ENCODE measurements around the gene PPOX.
A peak's percentile ranks its signal among the peaks of the same experiment; 100 is the strongest.

PPOX gene

DNA sequence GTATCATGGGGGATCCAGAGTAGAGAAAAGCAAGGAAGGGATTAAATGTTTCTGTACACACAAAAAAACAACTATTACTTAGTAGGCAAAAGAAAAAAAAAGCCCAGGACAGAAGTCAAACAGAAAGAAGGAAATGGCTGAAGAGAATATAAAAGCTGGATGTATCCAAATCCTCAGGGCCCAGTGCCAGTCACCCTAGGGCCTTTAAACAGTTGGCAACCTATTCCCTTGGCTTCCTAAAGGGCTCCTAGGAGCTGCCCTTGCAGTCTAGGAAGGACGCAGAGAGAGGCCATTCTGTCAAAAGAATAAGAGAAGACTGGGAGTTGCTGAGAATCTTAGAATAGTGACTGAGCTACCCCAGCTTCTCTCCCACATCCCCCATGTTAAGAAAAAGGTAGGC, 6.1 kb downstream of the PPOX start:
- Histone ChIP-seq H3K9ac (ENCODE audit: low read length) (peak overlapping the region; percentile 57), H3K4me3 (ENCODE audit: insufficient read depth in 1 of 2, low read depth in 1 of 2, low read length in 2 of 2) (no peak overlapping the region), H3K27ac (ENCODE audit: low read length, poor library complexity, severe bottlenecking) (no peak overlapping the region), H3K23ac (ENCODE audit: low read length in 2 of 2) (no peak overlapping the region), H3K18ac (ENCODE audit: low read depth in 1 of 2, low read length in 2 of 2) (no peak overlapping the region), H2BK5ac (ENCODE audit: low read depth, low read length, poor library complexity, severe bottlenecking) (no peak overlapping the region), H4K8ac (ENCODE audit: low read length) (no peak overlapping the region), H2BK12ac (ENCODE audit: low read length in 2 of 2) (no peak overlapping the region), H3K27me3 (ENCODE audit: control insufficient read depth in 1 of 2, insufficient read depth in 1 of 2, low read length in 2 of 2) (no peaks in the 10 kb centered on the region), H3K4me2 (ENCODE audit: low read length, poor library complexity, severe bottlenecking) (no peak overlapping the region), H3K36me3 (ENCODE audit: control insufficient read depth in 1 of 2, insufficient read depth in 2 of 2, low read depth in 1 of 2, low read length in 2 of 2) (peaks cover 65 to 67% of the 10 kb centered on the region in 2 experiments), H2AK5ac (ENCODE audit: low read length, severe bottlenecking) (no peak overlapping the region), H3K79me1 (replicated peaks; ENCODE audit: low read length, poor library complexity, severe bottlenecking) (peaks cover 51% of the 10 kb centered on the region), H3K4me1 (ENCODE audit: control insufficient read depth, insufficient read depth, low read depth, low read length) (peaks cover 19% of the 10 kb centered on the region), H2AFZ (ENCODE audit: low read depth, low read length) (no peak overlapping the region), H4K91ac (ENCODE audit: low read length) (no peak overlapping the region), H3K14ac (ENCODE audit: low read length in 2 of 2) (no peak overlapping the region), H2BK15ac (ENCODE audit: low read depth, poor library complexity, severe bottlenecking) (no peak overlapping the region), H3K4ac (ENCODE audit: low read depth in 1 of 2, low read length in 2 of 2) (no peak overlapping the region), H2BK120ac (ENCODE audit: low read depth, low read length) (no peak overlapping the region), H3K9me3 (ENCODE audit: control insufficient read depth, low read length) (no peaks in the 10 kb centered on the region)
- DNase-seq = no peak
- 89% methylated on average over 1 of the region's 1 CpG for WGBS

DNA sequence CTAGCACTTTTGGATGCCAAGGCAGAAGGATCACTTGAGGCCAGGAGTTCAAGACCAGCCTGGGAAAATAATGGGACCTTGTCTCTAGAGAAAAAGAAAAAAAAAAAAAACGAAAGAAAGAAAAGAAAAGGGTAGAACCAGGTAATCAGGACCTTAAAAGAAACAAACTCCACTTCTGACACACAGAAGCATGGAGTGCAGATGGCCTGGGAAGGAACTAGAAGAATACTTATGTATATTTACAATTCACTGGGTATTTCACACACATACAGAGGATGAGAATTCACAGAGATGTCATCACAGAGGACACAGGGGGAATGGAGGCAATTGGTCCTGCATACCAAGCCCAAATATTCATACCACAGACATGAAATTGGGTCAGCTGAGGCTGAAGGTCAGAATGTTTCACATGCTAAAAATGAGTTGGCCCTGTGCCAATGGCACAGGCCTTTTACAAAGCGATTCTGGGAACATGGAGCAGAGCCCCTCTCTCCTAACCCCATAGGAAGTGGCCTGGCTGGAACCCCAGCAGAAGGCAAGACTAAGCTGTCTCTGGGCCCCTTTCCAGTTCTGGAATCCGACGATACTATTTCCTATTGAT, 6.7 kb downstream of the PPOX start:
- WGBS = 40% methylated on average over 3 of the region's 4 CpGs
- Histone ChIP-seq H2BK15ac (ENCODE audit: low read depth, poor library complexity, severe bottlenecking) (no peak overlapping the region), H2BK5ac (ENCODE audit: low read depth, low read length, poor library complexity, severe bottlenecking) (no peak overlapping the region), H3K27me3 (ENCODE audit: control insufficient read depth in 1 of 2, insufficient read depth in 1 of 2, low read length in 2 of 2) (no peaks in the 10 kb centered on the region), H4K8ac (ENCODE audit: low read length) (no peak overlapping the region), H3K4me2 (ENCODE audit: low read length, poor library complexity, severe bottlenecking) (no peak overlapping the region), H3K4me3 (ENCODE audit: insufficient read depth in 1 of 2, low read depth in 1 of 2, low read length in 2 of 2) (no peak overlapping the region), H3K79me1 (replicated peaks; ENCODE audit: low read length, poor library complexity, severe bottlenecking) (peaks cover 49% of the 10 kb centered on the region), H4K91ac (ENCODE audit: low read length) (no peak overlapping the region), H3K36me3 (ENCODE audit: control insufficient read depth in 1 of 2, insufficient read depth in 2 of 2, low read depth in 1 of 2, low read length in 2 of 2) (peaks cover 65% of the 10 kb centered on the region in 2 experiments), H3K27ac (ENCODE audit: low read length, poor library complexity, severe bottlenecking) (no peak overlapping the region), H3K9ac (ENCODE audit: low read length) (peak overlapping the region; percentile 57), H3K23ac (ENCODE audit: low read length in 2 of 2) (no peak overlapping the region), H2AFZ (ENCODE audit: low read depth, low read length) (no peak overlapping the region), H3K9me3 (ENCODE audit: control insufficient read depth, low read length) (no peaks in the 10 kb centered on the region), H3K14ac (ENCODE audit: low read length in 2 of 2) (no peak overlapping the region), H2AK5ac (ENCODE audit: low read length, severe bottlenecking) (no peak overlapping the region), H2BK12ac (ENCODE audit: low read length in 2 of 2) (no peak overlapping the region), H3K18ac (ENCODE audit: low read depth in 1 of 2, low read length in 2 of 2) (no peak overlapping the region), H3K4ac (ENCODE audit: low read depth in 1 of 2, low read length in 2 of 2) (no peak overlapping the region), H2BK120ac (ENCODE audit: low read depth, low read length) (no peak overlapping the region), H3K4me1 (ENCODE audit: control insufficient read depth, insufficient read depth, low read depth, low read length) (peaks cover 20% of the 10 kb centered on the region)
- peak; percentile 70 for DNase-seq

DNA sequence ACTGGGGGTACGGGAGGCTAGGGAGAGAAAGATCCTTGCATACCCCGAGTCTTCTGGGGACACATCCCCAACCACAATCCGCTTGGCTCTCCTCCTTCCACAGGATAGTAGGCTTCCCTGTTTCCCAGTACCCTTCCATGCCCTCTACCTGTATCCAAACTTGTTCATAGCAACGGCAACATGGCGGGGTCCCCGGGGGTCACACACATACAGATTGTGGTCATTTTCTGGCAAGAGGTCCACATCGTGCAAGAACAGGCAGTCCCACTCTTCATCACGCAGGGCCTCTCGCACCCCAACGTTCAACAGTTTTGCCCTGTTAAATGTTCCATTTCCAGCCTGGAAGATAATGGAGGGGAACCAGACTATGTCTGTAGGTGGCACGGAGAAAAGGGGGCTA, 7.5 kb downstream of the PPOX start:
- Histone ChIP-seq H3K79me1 (replicated peaks; ENCODE audit: low read length, poor library complexity, severe bottlenecking) (peaks cover 44% of the 10 kb centered on the region), H3K27me3 (ENCODE audit: control insufficient read depth in 1 of 2, insufficient read depth in 1 of 2, low read length in 2 of 2) (no peaks in the 10 kb centered on the region), H3K9ac (ENCODE audit: low read length) (peak overlapping the region; percentile 44)

DNA sequence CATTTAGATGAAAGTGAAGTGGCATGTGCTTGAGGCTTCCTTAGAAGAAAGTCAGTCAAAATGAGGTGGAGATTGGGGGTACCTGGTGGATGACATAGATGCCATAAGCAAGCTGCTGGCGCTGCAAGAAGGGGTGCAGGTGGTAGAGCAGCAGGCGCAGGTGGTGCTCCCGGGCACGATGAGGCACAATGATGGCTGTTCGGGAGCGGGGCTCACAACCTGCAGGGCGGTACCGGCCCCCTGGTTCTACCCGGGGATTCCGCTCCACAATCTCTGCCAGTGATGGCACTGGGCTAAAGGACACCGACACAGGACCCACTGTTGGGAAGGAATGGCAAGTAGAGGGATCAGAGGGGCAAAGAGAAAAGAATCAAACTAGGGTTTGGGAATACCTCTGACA, 8.7 kb downstream of the PPOX start:
- Histone ChIP-seq H2AFZ (ENCODE audit: low read depth, low read length) (no peak overlapping the region), H3K4me2 (ENCODE audit: low read length, poor library complexity, severe bottlenecking) (no peak overlapping the region), H4K8ac (ENCODE audit: low read length) (no peak overlapping the region), H2BK120ac (ENCODE audit: low read depth, low read length) (no peak overlapping the region), H3K27ac (ENCODE audit: low read length, poor library complexity, severe bottlenecking) (no peak overlapping the region), H2AK5ac (ENCODE audit: low read length, severe bottlenecking) (no peak overlapping the region), H3K36me3 (ENCODE audit: control insufficient read depth in 1 of 2, insufficient read depth in 2 of 2, low read depth in 1 of 2, low read length in 2 of 2) (peaks cover 50% of the 10 kb centered on the region in 2 experiments), H3K23ac (ENCODE audit: low read length in 2 of 2) (no peak overlapping the region), H3K9ac (ENCODE audit: low read length) (no peak overlapping the region), H2BK12ac (ENCODE audit: low read length in 2 of 2) (no peak overlapping the region), H3K27me3 (ENCODE audit: control insufficient read depth in 1 of 2, insufficient read depth in 1 of 2, low read length in 2 of 2) (no peaks in the 10 kb centered on the region), H3K79me1 (replicated peaks; ENCODE audit: low read length, poor library complexity, severe bottlenecking) (peaks cover 37% of the 10 kb centered on the region), H3K18ac (ENCODE audit: low read depth in 1 of 2, low read length in 2 of 2) (no peak overlapping the region), H3K14ac (ENCODE audit: low read length in 2 of 2) (no peak overlapping the region), H3K4ac (ENCODE audit: low read depth in 1 of 2, low read length in 2 of 2) (no peak overlapping the region), H3K4me3 (ENCODE audit: insufficient read depth in 1 of 2, low read depth in 1 of 2, low read length in 2 of 2) (no peak overlapping the region), H2BK15ac (ENCODE audit: low read depth, poor library complexity, severe bottlenecking) (no peak overlapping the region), H4K91ac (ENCODE audit: low read length) (no peak overlapping the region), H3K4me1 (ENCODE audit: control insufficient read depth, insufficient read depth, low read depth, low read length) (peaks cover 19% of the 10 kb centered on the region), H3K9me3 (ENCODE audit: control insufficient read depth, low read length) (no peaks in the 10 kb centered on the region), H2BK5ac (ENCODE audit: low read depth, low read length, poor library complexity, severe bottlenecking) (no peak overlapping the region)
- 98% methylated on average over 11 of the region's 11 CpGs for WGBS
- DNase-seq = no peak

More for the DNA sequence above, 7.5 kb downstream of the PPOX start:
- no peak overlapping the region for H3K23ac ChIP-seq (ENCODE audit: low read length in 2 of 2)
- H3K27ac ChIP-seq (ENCODE audit: low read length, poor library complexity, severe bottlenecking) = no peak overlapping the region
- no peak overlapping the region for H3K14ac ChIP-seq (ENCODE audit: low read length in 2 of 2)
- no peak overlapping the region for H2AFZ ChIP-seq (ENCODE audit: low read depth, low read length)
- no peak overlapping the region for H2BK15ac ChIP-seq (ENCODE audit: low read depth, poor library complexity, severe bottlenecking)
- H4K8ac ChIP-seq (ENCODE audit: low read length) = no peak overlapping the region
- WGBS = 99% methylated on average over 11 of the region's 11 CpGs
- peaks cover 61 to 62% of the 10 kb centered on the region in 2 experiments for H3K36me3 ChIP-seq (ENCODE audit: control insufficient read depth in 1 of 2, insufficient read depth in 2 of 2, low read depth in 1 of 2, low read length in 2 of 2)
- no peak overlapping the region for H4K91ac ChIP-seq (ENCODE audit: low read length)
- H3K4me1 ChIP-seq (ENCODE audit: control insufficient read depth, insufficient read depth, low read depth, low read length) = peaks cover 19% of the 10 kb centered on the region
- no peaks in the 10 kb centered on the region for H3K9me3 ChIP-seq (ENCODE audit: control insufficient read depth, low read length)
- H2BK5ac ChIP-seq (ENCODE audit: low read depth, low read length, poor library complexity, severe bottlenecking) = no peak overlapping the region
- no peak overlapping the region for H2BK12ac ChIP-seq (ENCODE audit: low read length in 2 of 2)
- H3K18ac ChIP-seq (ENCODE audit: low read depth in 1 of 2, low read length in 2 of 2) = no peak overlapping the region
- no peak overlapping the region for H2AK5ac ChIP-seq (ENCODE audit: low read length, severe bottlenecking)
- no peak overlapping the region for H3K4me2 ChIP-seq (ENCODE audit: low read length, poor library complexity, severe bottlenecking)
- H3K4ac ChIP-seq (ENCODE audit: low read depth in 1 of 2, low read length in 2 of 2) = no peak overlapping the region
- no peak overlapping the region for H2BK120ac ChIP-seq (ENCODE audit: low read depth, low read length)
- H3K4me3 ChIP-seq (ENCODE audit: insufficient read depth in 1 of 2, low read depth in 1 of 2, low read length in 2 of 2) = no peak overlapping the region
- no peak for DNase-seq
